K562 (cell line): ENCODE data around the gene GHR. TPM values are rescaled to one million over a fixed set of nuclear protein-coding genes. Genes with fewer than 3 reads are reported as not detected.

Source experiments
- ATAC-seq: fragments of 200-7000 bp; cut with Tn5 transposase; 3 replicates; pipeline ENCODE4 v1.9.1; 2020; ENCODE audit warnings: moderate library complexity
- BruUV-seq: library from RNA; stranded (reverse); fragments of 400-500 nt; replicated peaks from 2 replicates; lab custom pipeline; 2021; lab: Mats Ljungman, UMichigan
- CTCF ChIA-PET: fragments of 300-600 bp; formaldehyde crosslinking; extraction: SDS; loops from one replicate; lab custom pipeline; 2021; ENCODE audit warnings: low intra/inter-chr PET ratio; lab: Yijun Ruan, JAX
- POLR2A ChIA-PET: fragments of 300-600, 350-650 bp; sonication (Branson Sonifier 250); formaldehyde crosslinking; extraction: SDS; loops from one replicate; lab custom pipeline; 2021; ENCODE audit warnings: antibody characterized with exemption, inconsistent platforms; lab: Yijun Ruan, JAX
- DNase-seq, 4 experiments: peaks; one replicate each; pipeline versions ENCODE4 v3.0.0 to v3.0.0-alpha.2; 2011 to 2018; ENCODE audit warnings: low spot score in 3 of 4, mixed read lengths in 3 of 4; ENCODE audit errors: extremely low read depth in 1 of 4
- FAIRE-seq: peaks from 2 replicates; lab custom pipeline; 2011; peaks lifted over from hg19 to GRCh38; lab: Jason Lieb, UNC
- H2AFZ ChIP-seq: 2 replicates; pipeline ENCODE4 v1.6.0; 2011; ENCODE audit warnings: low read depth, low read length, control low read depth, inconsistent platforms
- H3K27ac ChIP-seq: fragments of 200-600 bp; 3 replicates; pipeline ENCODE4 v1.8.0; 2011; ENCODE audit warnings: low read depth, mild to moderate bottlenecking, control low read depth, inconsistent platforms, low read length, moderate library complexity, mixed read lengths; ENCODE audit errors: extremely low read depth
- H3K27me3 ChIP-seq, 2 experiments: fragments of 300-600 bp in 1 of 2; 2 replicates in 1 of 2; 3 replicates in 1 of 2; pipeline versions ENCODE4 v1.6.0 to v1.8.0; 2011; ENCODE audit warnings: inconsistent platforms in 2 of 2, low read length in 2 of 2, mild to moderate bottlenecking in 1 of 2, mixed read lengths in 1 of 2, moderate library complexity in 1 of 2; ENCODE audit not compliant: control insufficient read depth in 2 of 2, insufficient read depth in 2 of 2
- H3K36me3 ChIP-seq: fragments of 300-600 bp; 3 replicates; pipeline ENCODE4 v1.8.0; 2011; ENCODE audit warnings: mild to moderate bottlenecking, low read length, inconsistent platforms; ENCODE audit not compliant: control insufficient read depth, insufficient read depth
- H3K4me1 ChIP-seq, 2 experiments: fragments of 200-600 bp in 1 of 2; replicated peaks in 1 of 2; 2 replicates in 1 of 2; 3 replicates in 1 of 2; pipeline versions ENCODE4 v1.5.1 to v1.8.0; 2011; ENCODE audit warnings: inconsistent platforms in 2 of 2, low read length in 2 of 2, mild to moderate bottlenecking in 1 of 2, mixed read lengths in 1 of 2, moderate library complexity in 1 of 2; ENCODE audit not compliant: control insufficient read depth in 2 of 2, insufficient read depth in 2 of 2
- H3K4me2 ChIP-seq: 2 replicates; pipeline ENCODE4 v1.6.1; 2011; ENCODE audit warnings: low read length, control low read depth, inconsistent platforms, mixed read lengths; ENCODE audit not compliant: insufficient read depth
- H3K4me3 ChIP-seq: fragments of 200-600 bp; sonication (generic), shearing (Covaris generic); 2 replicates; pipeline ENCODE4 v1.5.1; 2016; ENCODE audit warnings: control low read depth, inconsistent platforms
- H3K79me2 ChIP-seq: fragments of 200-600 bp; 3 replicates; pipeline ENCODE4 v1.8.0; 2011; ENCODE audit warnings: low read length, inconsistent platforms; ENCODE audit not compliant: control insufficient read depth, insufficient read depth
- H3K9ac ChIP-seq, 2 experiments: 2 replicates each; pipeline versions ENCODE4 v1.6.0 to v1.6.1; 2011; ENCODE audit warnings: low read depth in 2 of 2, low read length in 2 of 2, control low read depth in 1 of 2, inconsistent platforms in 1 of 2, mild to moderate bottlenecking in 1 of 2, mixed read lengths in 1 of 2; ENCODE audit not compliant: insufficient read depth in 1 of 2
- H3K9me1 ChIP-seq: one replicate; pipeline ENCODE4 v1.6.0; 2011; ENCODE audit warnings: inconsistent platforms, mild to moderate bottlenecking, low read length, moderate library complexity; ENCODE audit not compliant: control insufficient read depth, insufficient read depth
- H3K9me3 ChIP-seq: replicated peaks from 2 replicates; pipeline ENCODE4 v1.5.1; 2011; ENCODE audit warnings: low read depth, low read length, inconsistent platforms; ENCODE audit not compliant: control insufficient read depth, insufficient read depth
- H4K20me1 ChIP-seq: replicated peaks from 2 replicates; pipeline ENCODE4 v1.6.1; 2011; ENCODE audit warnings: low read length, inconsistent platforms, mixed read lengths; ENCODE audit not compliant: control insufficient read depth, insufficient read depth
- ILF3 ChIP-seq: fragments of 450-650 bp; IDR thresholded peaks from 2 replicates; pipeline ENCODE4 v1.6.1; 2018; ENCODE audit warnings: antibody characterized with exemption, mild to moderate bottlenecking, moderate library complexity, borderline replicate concordance
- KAT7 ChIP-seq: sonication (generic); formaldehyde crosslinking; IDR thresholded peaks from 2 replicates; pipeline ENCODE4 v1.8.0; 2022; ENCODE audit warnings: missing genetic modification reagents, mild to moderate bottlenecking, borderline replicate concordance
- MBD2 ChIP-seq: sonication (generic); IDR thresholded peaks from 2 replicates; pipeline ENCODE4 v1.6.1; 2016; ENCODE audit warnings: low read depth, borderline replicate concordance
- POLR2AphosphoS2 ChIP-seq: IDR thresholded peaks from 2 replicates; pipeline ENCODE4 v1.6.1; 2012; ENCODE audit warnings: low read length, improper control_type of control experiment
- TAF9B ChIP-seq: fragments of 450-650 bp; IDR thresholded peaks from 2 replicates; pipeline ENCODE4 v1.6.1; 2018; ENCODE audit warnings: mild to moderate bottlenecking; ENCODE audit not compliant: partially characterized antibody
- TCFL5 ChIP-seq: fragments of 250-450 bp; sonication (Bioruptor Pico); conservative IDR thresholded peaks from 2 replicates; pipeline ENCODE4 v1.6.1; 2021; ENCODE audit warnings: mild to moderate bottlenecking, moderate library complexity, matching md5 sums
- ZFX ChIP-seq: sonication (generic); formaldehyde crosslinking; IDR thresholded peaks from 2 replicates; pipeline ENCODE4 v1.8.0; 2022; ENCODE audit warnings: mild to moderate bottlenecking, missing genetic modification reagents, moderate library complexity
- ZNF165 ChIP-seq: fragments of 250-450 bp; sonication (Bioruptor Pico); IDR thresholded peaks from 2 replicates; pipeline ENCODE4 v1.4.0; 2020; ENCODE audit warnings: borderline replicate concordance
- ZNF316 ChIP-seq: fragments of 450-650 bp; IDR thresholded peaks from 2 replicates; pipeline ENCODE4 v1.6.1; 2016
- ZNF75A ChIP-seq: fragments of 450-650 bp; formaldehyde crosslinking; IDR thresholded peaks from 2 replicates; pipeline ENCODE4 v1.4.0; 2020; ENCODE audit warnings: mild to moderate bottlenecking
- WGBS: fragments of 100-300 bp; shearing (Covaris generic); methylation state at CpG from one replicate; pipeline ENCODE4 v1.1.6; 2016; ENCODE audit warnings: low coverage, mixed read lengths; ENCODE audit not compliant: insufficient coverage; ENCODE audit errors: missing lambda C conversion rate; 5-methylcytosine and 5-hydroxymethylcytosine counted together
- in situ Hi-C: fragments of 300-500 bp; cut with MboI; formaldehyde crosslinking; loops from 4 replicates; pipeline ENCODE4 v1.15.0; 2018; ENCODE audit warnings: inconsistent platforms, mixed read lengths
- intact Hi-C: fragments of 100-400 bp; cut with micrococcal nuclease; formaldehyde crosslinking; loops from 2 replicates; pipeline ENCODE4 v1.14.2; 2022
- polyA plus RNA-seq, 8 experiments: library from polyadenylated mRNA; depleted of rRNA in 4 of 8; stranded (reverse) in 5 of 8; unstranded in 3 of 8; fragments of >200 nt; fragmentation: Nextera tagmentation in 2 of 8; fragmentation: Illumina TruSeq in 1 of 8; extraction: Ambion mirVana in 2 of 8; extraction: Trizol in 1 of 8; gene quantifications; 2 replicates each; pipeline versions ENCODE4 v1.2.1 to v1.2.3, GENCODE V29; 2011 to 2014; ENCODE audit warnings: inconsistent platforms in 1 of 8, missing spikeins in 1 of 8
- total RNA-seq, 7 experiments: library from RNA; depleted of rRNA in 6 of 7; stranded (reverse); fragments of >200 nt in 6 of 7; fragmentation: Illumina TruSeq in 2 of 7; extraction: Trizol in 2 of 7; gene quantifications; 2 replicates each; pipeline versions ENCODE4 v1.2.1 to v1.2.3, GENCODE V29; 2011 to 2021; ENCODE audit warnings: low replicate concordance in 1 of 7
- TF ChIP-seq, protein P1 (sequence below): sonication (generic); formaldehyde crosslinking; IDR thresholded peaks from 2 replicates; pipeline ENCODE4 v1.8.1; 2023; ENCODE audit warnings: missing genetic modification reagents, mild to moderate bottlenecking, borderline replicate concordance
- TF ChIP-seq, protein P2 (sequence below): fragments of 450-650 bp; IDR thresholded peaks from 2 replicates; pipeline ENCODE4 v1.6.1; 2014; ENCODE audit warnings: low read depth, mild to moderate bottlenecking, moderate library complexity, borderline replicate concordance
- TF ChIP-seq, protein P3 (sequence below): fragments of 200-800 bp; sonication (Bioruptor generic); IDR thresholded peaks from 2 replicates; pipeline ENCODE4 v1.6.1; 2017; ENCODE audit warnings: missing genetic modification characterization, missing compliant biosample characterization

GHR gene
- total and polyA plus RNA-seq, 9 of the 15 experiments (the other 6 are each of a cell fraction or from before 2014, with no cell fraction given) = 0.01 to 0.13 (median 0.07) TPM; not detected in 5

DNA sequence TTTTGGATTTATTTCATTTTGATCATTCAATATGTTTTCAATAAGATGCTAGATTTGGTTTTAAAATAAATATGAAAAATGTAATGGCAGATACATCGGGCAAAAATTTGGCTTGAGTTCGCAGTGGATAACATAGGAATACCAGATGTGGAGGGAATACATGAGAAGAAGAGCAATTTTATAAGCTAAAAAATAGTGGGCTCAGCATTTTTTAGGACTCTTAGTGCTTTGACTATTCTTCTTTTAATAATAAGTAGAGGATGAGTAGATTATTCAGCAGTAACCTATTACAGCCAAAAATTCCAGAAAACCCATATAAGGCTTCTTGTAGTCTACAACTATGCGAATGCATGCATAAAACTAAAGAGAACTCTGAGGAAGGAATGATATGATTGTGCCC, 22.8 kb upstream of the GHR start (continued):
- TF ChIP-seq, protein P1, sequence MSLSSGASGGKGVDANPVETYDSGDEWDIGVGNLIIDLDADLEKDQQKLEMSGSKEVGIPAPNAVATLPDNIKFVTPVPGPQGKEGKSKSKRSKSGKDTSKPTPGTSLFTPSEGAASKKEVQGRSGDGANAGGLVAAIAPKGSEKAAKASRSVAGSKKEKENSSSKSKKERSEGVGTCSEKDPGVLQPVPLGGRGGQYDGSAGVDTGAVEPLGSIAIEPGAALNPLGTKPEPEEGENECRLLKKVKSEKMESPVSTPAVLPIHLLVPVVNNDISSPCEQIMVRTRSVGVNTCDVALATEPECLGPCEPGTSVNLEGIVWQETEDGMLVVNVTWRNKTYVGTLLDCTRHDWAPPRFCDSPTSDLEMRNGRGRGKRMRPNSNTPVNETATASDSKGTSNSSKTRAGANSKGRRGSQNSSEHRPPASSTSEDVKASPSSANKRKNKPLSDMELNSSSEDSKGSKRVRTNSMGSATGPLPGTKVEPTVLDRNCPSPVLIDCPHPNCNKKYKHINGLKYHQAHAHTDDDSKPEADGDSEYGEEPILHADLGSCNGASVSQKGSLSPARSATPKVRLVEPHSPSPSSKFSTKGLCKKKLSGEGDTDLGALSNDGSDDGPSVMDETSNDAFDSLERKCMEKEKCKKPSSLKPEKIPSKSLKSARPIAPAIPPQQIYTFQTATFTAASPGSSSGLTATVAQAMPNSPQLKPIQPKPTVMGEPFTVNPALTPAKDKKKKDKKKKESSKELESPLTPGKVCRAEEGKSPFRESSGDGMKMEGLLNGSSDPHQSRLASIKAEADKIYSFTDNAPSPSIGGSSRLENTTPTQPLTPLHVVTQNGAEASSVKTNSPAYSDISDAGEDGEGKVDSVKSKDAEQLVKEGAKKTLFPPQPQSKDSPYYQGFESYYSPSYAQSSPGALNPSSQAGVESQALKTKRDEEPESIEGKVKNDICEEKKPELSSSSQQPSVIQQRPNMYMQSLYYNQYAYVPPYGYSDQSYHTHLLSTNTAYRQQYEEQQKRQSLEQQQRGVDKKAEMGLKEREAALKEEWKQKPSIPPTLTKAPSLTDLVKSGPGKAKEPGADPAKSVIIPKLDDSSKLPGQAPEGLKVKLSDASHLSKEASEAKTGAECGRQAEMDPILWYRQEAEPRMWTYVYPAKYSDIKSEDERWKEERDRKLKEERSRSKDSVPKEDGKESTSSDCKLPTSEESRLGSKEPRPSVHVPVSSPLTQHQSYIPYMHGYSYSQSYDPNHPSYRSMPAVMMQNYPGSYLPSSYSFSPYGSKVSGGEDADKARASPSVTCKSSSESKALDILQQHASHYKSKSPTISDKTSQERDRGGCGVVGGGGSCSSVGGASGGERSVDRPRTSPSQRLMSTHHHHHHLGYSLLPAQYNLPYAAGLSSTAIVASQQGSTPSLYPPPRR (CRISPR knock-in tag) = no peak
- no peak for TF ChIP-seq POLR2AphosphoS2
- TF ChIP-seq ZNF75A (CRISPR knock-in tag) = no peak
- TF ChIP-seq ZNF316 = peak; percentile 41; the same call in 1 of the 2 replicates

DNA sequence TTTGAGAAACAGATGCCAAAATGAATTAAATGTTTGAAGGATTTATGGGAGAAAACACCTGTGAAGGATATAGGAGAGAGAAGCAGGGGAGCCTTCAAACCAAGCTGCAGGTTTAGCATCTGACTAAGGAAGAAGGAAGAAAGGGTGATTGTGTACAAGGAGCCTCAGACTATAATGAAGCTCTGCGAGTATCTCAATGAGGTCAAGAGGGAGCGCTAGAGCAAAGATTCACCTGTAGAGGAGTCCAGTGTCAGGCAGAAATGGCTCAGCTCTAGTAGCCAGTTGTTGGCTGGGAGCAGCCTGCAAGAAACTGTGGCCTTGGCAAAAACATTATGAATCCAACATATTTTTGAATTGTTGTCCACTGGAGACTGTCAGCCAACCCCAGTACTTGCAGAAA, 20.0 kb upstream of the GHR start:
- Histone ChIP-seq H3K9ac (no peak overlapping the region), H3K4me2 (no peak overlapping the region), H3K4me3 (no peak overlapping the region), H3K27me3 (no peaks in the 10 kb centered on the region), H2AFZ (no peak overlapping the region), H3K27ac (no peak overlapping the region), H3K79me2 (no peaks in the 10 kb centered on the region), H3K36me3 (no peaks in the 10 kb centered on the region), H3K4me1 (no peaks in the 10 kb centered on the region), H3K9me1 (no peaks in the 10 kb centered on the region), H3K9me3 (no peaks in the 10 kb centered on the region), H4K20me1 (no peaks in the 10 kb centered on the region)
- no peak for FAIRE-seq
- 0% methylated on average over 2 of the region's 2 CpGs for WGBS
- DNase-seq = no peak
- ChIA-PET CTCF (interaction anchor here (0.7 kb wide), 1 partner anchor 346 kb away, joined by 5 read pairs; no protein-coding TSS in a partner anchor), POLR2A (interaction anchor here (0.6 kb wide), 1 partner anchor 455 kb away, joined by 3 read pairs; no protein-coding TSS in a partner anchor)
- TF ChIP-seq, protein P2, sequence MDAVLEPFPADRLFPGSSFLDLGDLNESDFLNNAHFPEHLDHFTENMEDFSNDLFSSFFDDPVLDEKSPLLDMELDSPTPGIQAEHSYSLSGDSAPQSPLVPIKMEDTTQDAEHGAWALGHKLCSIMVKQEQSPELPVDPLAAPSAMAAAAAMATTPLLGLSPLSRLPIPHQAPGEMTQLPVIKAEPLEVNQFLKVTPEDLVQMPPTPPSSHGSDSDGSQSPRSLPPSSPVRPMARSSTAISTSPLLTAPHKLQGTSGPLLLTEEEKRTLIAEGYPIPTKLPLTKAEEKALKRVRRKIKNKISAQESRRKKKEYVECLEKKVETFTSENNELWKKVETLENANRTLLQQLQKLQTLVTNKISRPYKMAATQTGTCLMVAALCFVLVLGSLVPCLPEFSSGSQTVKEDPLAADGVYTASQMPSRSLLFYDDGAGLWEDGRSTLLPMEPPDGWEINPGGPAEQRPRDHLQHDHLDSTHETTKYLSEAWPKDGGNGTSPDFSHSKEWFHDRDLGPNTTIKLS = no peak
- TF ChIP-seq MBD2 (no peak), ZNF165 (CRISPR knock-in tag) (no peak), TCFL5 (CRISPR knock-in tag) (no peak), KAT7 (CRISPR knock-in tag) (no peak), ILF3 (no peak), ZFX (no peak), TAF9B (no peak)
- TF ChIP-seq, protein P3, sequence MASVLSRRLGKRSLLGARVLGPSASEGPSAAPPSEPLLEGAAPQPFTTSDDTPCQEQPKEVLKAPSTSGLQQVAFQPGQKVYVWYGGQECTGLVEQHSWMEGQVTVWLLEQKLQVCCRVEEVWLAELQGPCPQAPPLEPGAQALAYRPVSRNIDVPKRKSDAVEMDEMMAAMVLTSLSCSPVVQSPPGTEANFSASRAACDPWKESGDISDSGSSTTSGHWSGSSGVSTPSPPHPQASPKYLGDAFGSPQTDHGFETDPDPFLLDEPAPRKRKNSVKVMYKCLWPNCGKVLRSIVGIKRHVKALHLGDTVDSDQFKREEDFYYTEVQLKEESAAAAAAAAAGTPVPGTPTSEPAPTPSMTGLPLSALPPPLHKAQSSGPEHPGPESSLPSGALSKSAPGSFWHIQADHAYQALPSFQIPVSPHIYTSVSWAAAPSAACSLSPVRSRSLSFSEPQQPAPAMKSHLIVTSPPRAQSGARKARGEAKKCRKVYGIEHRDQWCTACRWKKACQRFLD = no peak
- intact Hi-C loops = no loop called here
- no peak for ATAC-seq
- no TSS peak for BruUV-seq
- in situ Hi-C loops = no loop called here
